ENCODE measurements around the gene PI4KB. TPM values are rescaled to one million over a fixed set of nuclear protein-coding genes. Genes with fewer than 3 reads are reported as not detected.

Gene PI4KB
- total RNA-seq, 4 donors from 2014 or later: 68.0 to 95.9 (median 79.8) TPM

DNA sequence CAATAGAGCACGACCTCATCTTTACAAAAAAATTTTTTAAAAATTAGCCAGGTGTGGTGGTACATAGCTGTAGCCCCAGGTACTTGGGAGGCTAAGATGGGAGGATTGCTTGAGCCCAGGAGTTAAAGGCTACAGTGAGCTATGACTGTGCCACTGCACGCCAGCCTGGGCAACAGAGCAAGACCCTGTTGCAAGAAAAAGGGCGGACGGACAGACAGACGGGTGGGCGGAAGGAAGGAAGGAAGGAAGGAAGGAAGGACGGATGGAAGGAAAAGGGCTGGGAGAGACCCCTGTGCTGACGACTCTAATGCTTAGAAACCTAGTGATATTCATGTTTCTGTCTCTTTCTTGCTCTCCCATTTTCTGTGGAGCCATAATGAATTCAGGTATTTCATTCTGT lies 14.4 kb downstream of the PI4KB start:
- no peak for TF ChIP-seq POLR2AphosphoS5 (IDR thresholded peaks at IDR 0.05)
- TF ChIP-seq EP300 (IDR thresholded peaks at IDR 0.05; ENCODE audit: low read depth): no peak
- TF ChIP-seq, protein P1, sequence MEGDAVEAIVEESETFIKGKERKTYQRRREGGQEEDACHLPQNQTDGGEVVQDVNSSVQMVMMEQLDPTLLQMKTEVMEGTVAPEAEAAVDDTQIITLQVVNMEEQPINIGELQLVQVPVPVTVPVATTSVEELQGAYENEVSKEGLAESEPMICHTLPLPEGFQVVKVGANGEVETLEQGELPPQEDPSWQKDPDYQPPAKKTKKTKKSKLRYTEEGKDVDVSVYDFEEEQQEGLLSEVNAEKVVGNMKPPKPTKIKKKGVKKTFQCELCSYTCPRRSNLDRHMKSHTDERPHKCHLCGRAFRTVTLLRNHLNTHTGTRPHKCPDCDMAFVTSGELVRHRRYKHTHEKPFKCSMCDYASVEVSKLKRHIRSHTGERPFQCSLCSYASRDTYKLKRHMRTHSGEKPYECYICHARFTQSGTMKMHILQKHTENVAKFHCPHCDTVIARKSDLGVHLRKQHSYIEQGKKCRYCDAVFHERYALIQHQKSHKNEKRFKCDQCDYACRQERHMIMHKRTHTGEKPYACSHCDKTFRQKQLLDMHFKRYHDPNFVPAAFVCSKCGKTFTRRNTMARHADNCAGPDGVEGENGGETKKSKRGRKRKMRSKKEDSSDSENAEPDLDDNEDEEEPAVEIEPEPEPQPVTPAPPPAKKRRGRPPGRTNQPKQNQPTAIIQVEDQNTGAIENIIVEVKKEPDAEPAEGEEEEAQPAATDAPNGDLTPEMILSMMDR (IDR thresholded peaks at IDR 0.05): no peak
- no peak for TF ChIP-seq POLR2A (IDR thresholded peaks at IDR 0.05)
- peak overlapping the region; percentile 70 to 82 (median 78) for H3K27ac ChIP-seq
- no peak for DNase-seq
- intact Hi-C loops (cut with DNase I; ENCODE audit: low total_unique reads) (no loop called here), in situ Hi-C loops (cut with MboI; ENCODE audit: low pct_ligation_motif_present in 1 of 4, low pct_unique_long_range_greater_than_20kb in 1 of 4, low sequenced_read_pairs in 3 of 4) (no loop called here)
- peaks cover 7 to 48% (median 36%) of the 10 kb centered on the region in 4 donors for H3K4me1 ChIP-seq
- H3K27me3 ChIP-seq: no peaks in the 10 kb centered on the region
- H3K36me3 ChIP-seq: peaks cover 0 to 33% (median 10%) of the 10 kb centered on the region in 4 donors
- H3K9me3 ChIP-seq: no peaks in the 10 kb centered on the region
- 70 to 91% methylated on average over 4 to 8 of the region's 8 CpGs for WGBS, 2 donors (ENCODE audit: low coverage in 1 of 2)
- no peak overlapping the region for H3K4me3 ChIP-seq

DNA sequence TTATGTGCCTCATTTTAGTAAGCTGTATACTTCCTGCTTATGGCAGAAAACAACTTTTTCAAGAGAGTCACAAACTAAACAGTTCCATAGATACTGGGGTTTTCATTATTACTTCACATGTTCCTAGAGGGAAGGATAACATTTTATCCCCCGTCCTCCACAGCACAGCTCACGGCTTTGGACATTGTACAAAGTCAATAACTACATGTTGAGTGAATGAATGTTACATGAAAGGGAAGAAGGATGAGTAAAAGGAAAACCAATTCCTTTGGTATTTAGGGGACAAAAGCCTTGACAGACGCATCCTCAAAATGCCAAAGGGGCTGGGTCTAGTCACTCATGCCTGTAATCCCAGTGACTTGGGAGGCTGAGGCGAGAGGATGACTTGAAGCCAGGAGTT lies 14.8 kb downstream of the PI4KB start:
- H3K4me3 ChIP-seq: no peak overlapping the region
- in situ Hi-C loops (cut with MboI; ENCODE audit: low pct_ligation_motif_present in 1 of 4, low pct_unique_long_range_greater_than_20kb in 1 of 4, low sequenced_read_pairs in 3 of 4): no loop called here
- H3K9me3 ChIP-seq: no peaks in the 10 kb centered on the region
- WGBS, 2 donors (ENCODE audit: low coverage in 1 of 2): 87 to 100% methylated on average over 1 to 4 of the region's 4 CpGs
- H3K36me3 ChIP-seq: peaks cover 0 to 33% (median 12%) of the 10 kb centered on the region in 4 donors
- no peaks in the 10 kb centered on the region for H3K27me3 ChIP-seq
- H3K27ac ChIP-seq: peak overlapping the region; percentile 70 to 82 (median 78)
- TF ChIP-seq POLR2AphosphoS5 (IDR thresholded peaks at IDR 0.05) (no peak), EP300 (IDR thresholded peaks at IDR 0.05; ENCODE audit: low read depth) (no peak), POLR2A (IDR thresholded peaks at IDR 0.05) (no peak)
- TF ChIP-seq, protein P1 (IDR thresholded peaks at IDR 0.05): no peak
- H3K4me1 ChIP-seq: peaks cover 7 to 48% (median 36%) of the 10 kb centered on the region in 4 donors
- DNase-seq: no peak
- intact Hi-C loops (cut with DNase I; ENCODE audit: low total_unique reads): no loop called here

DNA sequence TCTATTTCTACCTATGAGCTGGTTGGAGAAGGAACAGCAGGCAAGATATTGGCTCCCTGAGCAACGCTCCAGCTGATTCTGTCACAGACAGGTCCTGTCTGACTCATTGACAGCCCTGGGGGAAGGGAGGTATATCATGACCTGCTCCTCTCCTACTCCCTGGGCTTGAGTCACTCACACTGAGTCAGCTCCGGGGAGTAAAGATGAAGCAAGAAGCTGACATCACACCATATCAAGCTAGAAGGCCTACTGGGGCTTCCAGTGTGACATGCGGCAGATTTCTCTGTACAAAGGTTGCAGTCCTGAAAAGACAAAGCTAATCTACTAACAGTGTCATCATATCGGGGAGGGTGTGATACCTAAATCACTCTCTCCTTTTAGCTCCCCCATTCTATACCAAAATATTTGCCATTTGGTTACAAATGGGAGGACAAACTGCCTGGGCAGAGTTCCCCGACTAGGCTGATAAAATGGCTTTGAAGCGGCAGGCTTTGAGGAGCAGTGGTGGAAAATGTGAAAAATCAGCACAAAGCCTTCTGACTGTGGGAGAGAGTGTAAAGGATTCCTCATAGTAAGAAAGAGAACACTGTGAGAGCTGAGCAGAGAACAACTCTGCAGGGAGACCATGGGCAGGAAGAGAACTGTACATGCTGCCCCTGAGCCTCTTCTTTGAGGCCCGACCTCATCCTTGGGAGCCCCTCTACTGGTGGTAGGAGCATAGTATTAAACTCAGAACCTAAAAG lies 15.5 kb downstream of the PI4KB start:
- H3K9me3 ChIP-seq: no peaks in the 10 kb centered on the region
- peaks cover 7 to 48% (median 36%) of the 10 kb centered on the region in 4 donors for H3K4me1 ChIP-seq
- H3K36me3 ChIP-seq: peaks cover 0 to 37% (median 14%) of the 10 kb centered on the region in 4 donors
- intact Hi-C loops (cut with DNase I; ENCODE audit: low total_unique reads) (no loop called here), in situ Hi-C loops (cut with MboI; ENCODE audit: low pct_ligation_motif_present in 1 of 4, low pct_unique_long_range_greater_than_20kb in 1 of 4, low sequenced_read_pairs in 3 of 4) (no loop called here)
- no peaks in the 10 kb centered on the region for H3K27me3 ChIP-seq
- peak; percentile 75 for DNase-seq
- H3K4me3 ChIP-seq: no peak overlapping the region
- TF ChIP-seq, protein P1 (IDR thresholded peaks at IDR 0.05): no peak
- TF ChIP-seq POLR2AphosphoS5 (IDR thresholded peaks at IDR 0.05): peak; percentile 60 to 81 (median 67)
- H3K27ac ChIP-seq: peak overlapping the region; percentile 70 to 82 (median 78)
- 63 to 70% methylated on average over 2 to 7 of the region's 7 CpGs for WGBS, 2 donors (ENCODE audit: low coverage in 1 of 2)

DNA sequence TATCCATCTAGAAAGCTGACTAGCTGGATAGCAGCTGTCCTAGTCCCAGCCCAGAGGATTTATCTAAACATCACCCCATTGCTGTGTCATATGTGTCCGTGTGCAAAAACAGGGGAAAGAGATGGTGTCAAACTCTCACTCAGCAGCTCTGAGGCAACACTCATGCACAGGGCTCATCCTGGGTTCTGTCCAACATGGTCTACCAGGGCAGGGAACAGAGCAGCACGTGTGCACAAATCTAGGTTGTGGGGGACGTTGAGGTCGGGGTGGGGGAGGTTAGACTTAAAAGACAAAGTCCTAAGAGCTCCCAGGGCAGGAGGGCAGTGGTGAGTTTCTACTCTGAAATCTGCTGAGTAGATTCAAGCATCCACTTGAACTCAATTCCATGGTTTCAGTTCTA lies 16.2 kb downstream of the PI4KB start:
- WGBS, 2 donors (ENCODE audit: low coverage in 1 of 2): 81% methylated on average over 4 of the region's 4 CpGs; no CpG with 5 or more reads in 1 of the 2 donors
- Histone ChIP-seq H3K27me3 (no peaks in the 10 kb centered on the region), H3K36me3 (peaks cover 0 to 41% (median 14%) of the 10 kb centered on the region in 4 donors), H3K9me3 (no peaks in the 10 kb centered on the region), H3K27ac (peak overlapping the region; percentile 70 to 82 (median 78)), H3K4me3 (no peak overlapping the region), H3K4me1 (peaks cover 7 to 48% (median 36%) of the 10 kb centered on the region in 4 donors)
- DNase-seq: no peak
- intact Hi-C loops (cut with DNase I; ENCODE audit: low total_unique reads): no loop called here
- no peak for TF ChIP-seq POLR2A (IDR thresholded peaks at IDR 0.05)
- TF ChIP-seq POLR2AphosphoS5 (IDR thresholded peaks at IDR 0.05): no peak
- TF ChIP-seq EP300 (IDR thresholded peaks at IDR 0.05; ENCODE audit: low read depth): no peak
- TF ChIP-seq, protein P1 (IDR thresholded peaks at IDR 0.05): no peak
- in situ Hi-C loops (cut with MboI; ENCODE audit: low pct_ligation_motif_present in 1 of 4, low pct_unique_long_range_greater_than_20kb in 1 of 4, low sequenced_read_pairs in 3 of 4): no loop called here

Data from transverse colon (tissue), 4 donors.